HCT116 (cell line): Measurements from ENCODE around the gene ZNF554. TPM values are rescaled to one million over a fixed set of nuclear protein-coding genes. Genes with fewer than 3 reads are reported as not detected.

ENCODE experiments used
- ATAC-seq: fragments of 200-7000 bp; cut with Tn5 transposase; 2 replicates; pipeline ENCODE4 v1.9.1; 2020; ENCODE audit warnings: mild to moderate bottlenecking, moderate library complexity
- BruUV-seq: library from RNA; stranded (reverse); fragments of 400-500 nt; replicated peaks from 2 replicates; lab custom pipeline; 2021; lab: Mats Ljungman, UMichigan
- CTCF ChIA-PET: fragments of 300-600 bp; sonication (Branson Sonifier 250); formaldehyde crosslinking; loops from one replicate; lab custom pipeline; 2021; ENCODE audit warnings: antibody characterized with exemption; lab: Charles Lee
- POLR2A ChIA-PET: fragments of 300-600, 350-600 bp; sonication (Branson Sonifier 250); formaldehyde crosslinking; loops from one replicate; lab custom pipeline; 2021; ENCODE audit warnings: antibody characterized with exemption; lab: Charles Lee
- RAD21 ChIA-PET, 2 experiments: fragments of 300-600 bp; sonication (Branson Sonifier 250); formaldehyde crosslinking; loops; one replicate each; lab custom pipeline; 2023; ENCODE audit warnings: low total read pairs in 2 of 2; ENCODE audit not compliant: uncharacterized antibody in 2 of 2, unreplicated experiment in 2 of 2, low non-redundant PET in 1 of 2; lab: Charles Lee
- DNase-seq: peaks from one replicate; pipeline ENCODE4 v3.0.0-alpha.2; 2010; ENCODE audit warnings: low read depth, low spot score
- H2AFZ ChIP-seq: fragments of 200-600 bp; shearing (Covaris generic), sonication (generic); 2 replicates; pipeline ENCODE4 v1.6.1; 2017; ENCODE audit warnings: low read depth, mixed run types, mixed read lengths, antibody characterized with exemption, low read length; ENCODE audit not compliant: poor library complexity, severe bottlenecking
- H3K27ac ChIP-seq: 2 replicates; pipeline ENCODE4 v1.5.1; 2012; ENCODE audit warnings: low read depth, low read length
- H3K27me3 ChIP-seq: fragments of 200-600 bp; sonication (generic); 2 replicates; pipeline ENCODE4 v1.6.1; 2016; ENCODE audit warnings: mixed run types, low read length, mixed read lengths; ENCODE audit not compliant: insufficient read depth
- H3K36me3 ChIP-seq, 2 experiments: fragments of 200-500 bp in 1 of 2; fragments of 200-600 bp in 1 of 2; sonication (Bioruptor generic) in 1 of 2; sonication (generic) in 1 of 2; 2 replicates each; pipeline versions ENCODE4 v1.5.1 to v1.6.1; 2014 to 2016; ENCODE audit warnings: low read length in 2 of 2, inconsistent platforms in 1 of 2, mixed read lengths in 1 of 2, mixed run types in 1 of 2; ENCODE audit not compliant: insufficient read depth in 2 of 2, control insufficient read depth in 1 of 2
- H3K4me1 ChIP-seq, 2 experiments: fragments of 200-600 bp in 1 of 2; sonication (generic) in 1 of 2; 2 replicates each; pipeline versions ENCODE4 v1.5.1 to v1.6.1; 2012 to 2017; ENCODE audit warnings: low read length in 2 of 2, inconsistent platforms in 1 of 2, mild to moderate bottlenecking in 1 of 2, mixed read lengths in 1 of 2, mixed run types in 1 of 2, moderate library complexity in 1 of 2; ENCODE audit not compliant: insufficient read depth in 2 of 2, control insufficient read depth in 1 of 2
- H3K4me2 ChIP-seq: fragments of 200-600 bp; sonication (generic); 2 replicates; pipeline ENCODE4 v1.6.1; 2017; ENCODE audit warnings: mixed run types, low read length, mixed read lengths
- H3K4me3 ChIP-seq, 2 experiments: fragments of 200-600 bp in 1 of 2; sonication (generic) in 1 of 2; replicated peaks in 1 of 2; 2 replicates each; pipeline ENCODE4 v1.5.1; 2011 to 2016; ENCODE audit warnings: low read length in 2 of 2, control low read depth in 1 of 2, low read depth in 1 of 2, mild to moderate bottlenecking in 1 of 2, mixed read lengths in 1 of 2, mixed run types in 1 of 2
- H3K79me2 ChIP-seq: fragments of 200-600 bp; sonication (generic); 2 replicates; pipeline ENCODE4 v1.6.1; 2017; ENCODE audit warnings: mild to moderate bottlenecking, mixed run types, low read length, moderate library complexity, mixed read lengths; ENCODE audit not compliant: insufficient read depth
- H3K9ac ChIP-seq: fragments of 200-600 bp; sonication (generic); 2 replicates; pipeline ENCODE4 v1.6.1; 2016; ENCODE audit warnings: low read length, mixed read lengths
- H3K9me2 ChIP-seq: fragments of 200-600 bp; sonication (generic), shearing (Covaris generic); 2 replicates; pipeline ENCODE4 v1.6.1; 2017; ENCODE audit warnings: mixed run types, mild to moderate bottlenecking, moderate library complexity; ENCODE audit not compliant: insufficient read depth
- H3K9me3 ChIP-seq, 2 experiments: fragments of 200-500 bp in 1 of 2; fragments of 200-600 bp in 1 of 2; sonication (Bioruptor generic) in 1 of 2; sonication (generic) in 1 of 2; 2 replicates each; pipeline ENCODE4 v1.6.1; 2014 to 2017; ENCODE audit warnings: low read length in 2 of 2, mixed read lengths in 2 of 2, inconsistent platforms in 1 of 2, low read depth in 1 of 2, mild to moderate bottlenecking in 1 of 2, mixed run types in 1 of 2, moderate library complexity in 1 of 2; ENCODE audit not compliant: control insufficient read depth in 1 of 2, insufficient read depth in 1 of 2
- H4K20me1 ChIP-seq: fragments of 200-600 bp; sonication (generic), shearing (Covaris generic); 2 replicates; pipeline ENCODE4 v1.6.1; 2017; ENCODE audit warnings: mixed run types, mild to moderate bottlenecking, moderate library complexity; ENCODE audit not compliant: insufficient read depth
- CBX3 ChIP-seq: IDR thresholded peaks from 2 replicates; pipeline ENCODE4 v1.6.1; 2012; ENCODE audit warnings: low read depth
- CEBPB ChIP-seq: IDR thresholded peaks from 2 replicates; pipeline ENCODE4 v1.6.1; 2012; ENCODE audit warnings: low read depth
- EGR1 ChIP-seq: IDR thresholded peaks from 2 replicates; pipeline ENCODE4 v1.6.1; 2012; ENCODE audit warnings: low read depth
- ELF1 ChIP-seq: IDR thresholded peaks from 2 replicates; pipeline ENCODE4 v1.6.1; 2012; ENCODE audit warnings: low read depth, borderline replicate concordance
- EZH2 ChIP-seq: fragments of 200-600 bp; sonication (generic); IDR thresholded peaks from 2 replicates; pipeline ENCODE4 v1.6.1; 2017; ENCODE audit warnings: antibody characterized with exemption, mixed run types
- JUND ChIP-seq: IDR thresholded peaks from 2 replicates; pipeline ENCODE4 v1.6.1; 2012
- POLR2A ChIP-seq: IDR thresholded peaks from 2 replicates; pipeline ENCODE4 v1.7.0; 2011; ENCODE audit warnings: borderline replicate concordance; ENCODE audit not compliant: insufficient read depth, insufficient read length; ENCODE audit errors: extremely low read depth
- RAD21 ChIP-seq: IDR thresholded peaks from 2 replicates; pipeline ENCODE4 v1.6.1; 2012; ENCODE audit warnings: low read depth, mild to moderate bottlenecking
- SP1 ChIP-seq: IDR thresholded peaks from 2 replicates; pipeline ENCODE4 v1.6.1; 2012; ENCODE audit warnings: low read depth
- TCF7L2 ChIP-seq: IDR thresholded peaks from 2 replicates; pipeline ENCODE4 v1.7.0; 2011; ENCODE audit warnings: borderline replicate concordance, inconsistent platforms; ENCODE audit not compliant: insufficient read depth, insufficient read length; ENCODE audit errors: extremely low read depth
- ZFX ChIP-seq: fragments of 450-650 bp; IDR thresholded peaks from 2 replicates; pipeline ENCODE4 v1.6.1; 2017
- ZNF274 ChIP-seq: fragments of 200-500 bp; sonication (Bioruptor generic); IDR thresholded peaks from 2 replicates; pipeline ENCODE4 v1.6.1; 2014; ENCODE audit warnings: mild to moderate bottlenecking, low read depth, low read length, inconsistent platforms
- intact Hi-C: fragments of 100-400 bp; cut with micrococcal nuclease; formaldehyde crosslinking; loops from 2 replicates; pipeline ENCODE4 v1.10.0; 2022
- total RNA-seq: library from RNA; stranded (reverse); gene quantifications from one replicate; pipeline ENCODE4 v1.2.1, GENCODE V29; 2021; ENCODE audit not compliant: unreplicated experiment
- TF ChIP-seq, protein P1 (sequence below): IDR thresholded peaks from 2 replicates; pipeline ENCODE4 v1.6.1; 2011; ENCODE audit warnings: mild to moderate bottlenecking, low read length, moderate library complexity; ENCODE audit not compliant: insufficient replicate concordance; ENCODE audit errors: extremely low read depth
- TF ChIP-seq, protein P2 (sequence below): IDR thresholded peaks from 2 replicates; pipeline ENCODE4 v1.6.1; 2012
- TF ChIP-seq, protein P3 (sequence below), 3 experiments: fragments of 200-600 bp in 1 of 3; sonication (generic) in 1 of 3; IDR thresholded peaks in 2 of 3; conservative IDR thresholded peaks in 1 of 3; 2 replicates each; pipeline ENCODE4 v1.5.1; 2012 to 2017; ENCODE audit warnings: low read depth in 2 of 3, low read length in 2 of 3, antibody characterized with exemption in 1 of 3, borderline replicate concordance in 1 of 3, control low read depth in 1 of 3, mild to moderate bottlenecking in 1 of 3, mixed read lengths in 1 of 3, mixed run types in 1 of 3, moderate library complexity in 1 of 3; ENCODE audit not compliant: insufficient read depth in 1 of 3
- TF ChIP-seq, protein P4 (sequence below): IDR thresholded peaks from 2 replicates; pipeline ENCODE4 v1.6.1; 2012

ZNF554 gene
- total RNA-seq, 1 experiment from 2014 or later = 4.0 TPM

GRCh38 chr19:2866495-2867024, 46.9 kb downstream of the ZNF554 start:
- BruUV-seq = no TSS peak
- H3K4me1 ChIP-seq = no peaks in the 10 kb centered on the region
- no peak; the same call in 1 of the 2 replicates for ATAC-seq
- no peaks in the 10 kb centered on the region for H3K9me2 ChIP-seq
- ChIA-PET RAD21 (no interaction called here), POLR2A (no interaction called here), CTCF (no interaction called here)
- no peak overlapping the region for H3K4me3 ChIP-seq
- TF ChIP-seq, protein P1, sequence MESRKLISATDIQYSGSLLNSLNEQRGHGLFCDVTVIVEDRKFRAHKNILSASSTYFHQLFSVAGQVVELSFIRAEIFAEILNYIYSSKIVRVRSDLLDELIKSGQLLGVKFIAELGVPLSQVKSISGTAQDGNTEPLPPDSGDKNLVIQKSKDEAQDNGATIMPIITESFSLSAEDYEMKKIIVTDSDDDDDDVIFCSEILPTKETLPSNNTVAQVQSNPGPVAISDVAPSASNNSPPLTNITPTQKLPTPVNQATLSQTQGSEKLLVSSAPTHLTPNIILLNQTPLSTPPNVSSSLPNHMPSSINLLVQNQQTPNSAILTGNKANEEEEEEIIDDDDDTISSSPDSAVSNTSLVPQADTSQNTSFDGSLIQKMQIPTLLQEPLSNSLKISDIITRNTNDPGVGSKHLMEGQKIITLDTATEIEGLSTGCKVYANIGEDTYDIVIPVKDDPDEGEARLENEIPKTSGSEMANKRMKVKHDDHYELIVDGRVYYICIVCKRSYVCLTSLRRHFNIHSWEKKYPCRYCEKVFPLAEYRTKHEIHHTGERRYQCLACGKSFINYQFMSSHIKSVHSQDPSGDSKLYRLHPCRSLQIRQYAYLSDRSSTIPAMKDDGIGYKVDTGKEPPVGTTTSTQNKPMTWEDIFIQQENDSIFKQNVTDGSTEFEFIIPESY = no peak
- TF ChIP-seq, protein P2, sequence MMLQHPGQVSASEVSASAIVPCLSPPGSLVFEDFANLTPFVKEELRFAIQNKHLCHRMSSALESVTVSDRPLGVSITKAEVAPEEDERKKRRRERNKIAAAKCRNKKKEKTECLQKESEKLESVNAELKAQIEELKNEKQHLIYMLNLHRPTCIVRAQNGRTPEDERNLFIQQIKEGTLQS = no peak
- TF ChIP-seq CEBPB = no peak
- TF ChIP-seq CBX3 = no peak
- TF ChIP-seq RAD21 = no peak
- TF ChIP-seq ZNF274 = no peak
- no peak for TF ChIP-seq EGR1
- no peak for TF ChIP-seq SP1
- TF ChIP-seq JUND = no peak
- no peak for TF ChIP-seq ZFX
- TF ChIP-seq TCF7L2 = no peak
- TF ChIP-seq, protein P3, sequence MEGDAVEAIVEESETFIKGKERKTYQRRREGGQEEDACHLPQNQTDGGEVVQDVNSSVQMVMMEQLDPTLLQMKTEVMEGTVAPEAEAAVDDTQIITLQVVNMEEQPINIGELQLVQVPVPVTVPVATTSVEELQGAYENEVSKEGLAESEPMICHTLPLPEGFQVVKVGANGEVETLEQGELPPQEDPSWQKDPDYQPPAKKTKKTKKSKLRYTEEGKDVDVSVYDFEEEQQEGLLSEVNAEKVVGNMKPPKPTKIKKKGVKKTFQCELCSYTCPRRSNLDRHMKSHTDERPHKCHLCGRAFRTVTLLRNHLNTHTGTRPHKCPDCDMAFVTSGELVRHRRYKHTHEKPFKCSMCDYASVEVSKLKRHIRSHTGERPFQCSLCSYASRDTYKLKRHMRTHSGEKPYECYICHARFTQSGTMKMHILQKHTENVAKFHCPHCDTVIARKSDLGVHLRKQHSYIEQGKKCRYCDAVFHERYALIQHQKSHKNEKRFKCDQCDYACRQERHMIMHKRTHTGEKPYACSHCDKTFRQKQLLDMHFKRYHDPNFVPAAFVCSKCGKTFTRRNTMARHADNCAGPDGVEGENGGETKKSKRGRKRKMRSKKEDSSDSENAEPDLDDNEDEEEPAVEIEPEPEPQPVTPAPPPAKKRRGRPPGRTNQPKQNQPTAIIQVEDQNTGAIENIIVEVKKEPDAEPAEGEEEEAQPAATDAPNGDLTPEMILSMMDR (IDR thresholded peaks at IDR 0.05 in 2 of 3, conservative IDR thresholded peaks at IDR 0.05 in 1 of 3; ENCODE audit: borderline replicate concordance in 1 of 3, insufficient read depth in 1 of 3, low read depth in 2 of 3, low read length in 2 of 3) = no peak
- TF ChIP-seq, protein P4, sequence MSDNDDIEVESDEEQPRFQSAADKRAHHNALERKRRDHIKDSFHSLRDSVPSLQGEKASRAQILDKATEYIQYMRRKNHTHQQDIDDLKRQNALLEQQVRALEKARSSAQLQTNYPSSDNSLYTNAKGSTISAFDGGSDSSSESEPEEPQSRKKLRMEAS = no peak
- TF ChIP-seq ELF1 = no peak
- no peak for TF ChIP-seq POLR2A
- TF ChIP-seq EZH2 = no peak
- H3K9ac ChIP-seq = no peak overlapping the region
- intact Hi-C loops = no loop called here
- no peaks in the 10 kb centered on the region for H4K20me1 ChIP-seq
- no peaks in the 10 kb centered on the region for H3K79me2 ChIP-seq
- H3K27ac ChIP-seq = no peak overlapping the region
- H3K27me3 ChIP-seq = no peaks in the 10 kb centered on the region
- no peaks in the 10 kb centered on the region for H3K36me3 ChIP-seq
- DNase-seq = no peak
- H3K4me2 ChIP-seq = no peak overlapping the region
- H3K9me3 ChIP-seq = peaks cover 0 to 10% of the 10 kb centered on the region in 2 experiments; a peak in 1 of 4 replicates
- no peak overlapping the region for H2AFZ ChIP-seq
